ENCODE results near the gene TSBP1. TPM values are rescaled to one million over a fixed set of nuclear protein-coding genes. Genes with fewer than 3 reads are reported as not detected.
"Not testable (repeated sequence)": the region's sequence is repeated elsewhere in the genome, so short reads cannot be mapped to it uniquely, and the experiment has no call there.

Gene TSBP1
- total and polyA plus RNA-seq, 2 of the 8 experiments (the other 6 are each of a cell fraction or from before 2014, with no cell fraction given), result not detected

DNA sequence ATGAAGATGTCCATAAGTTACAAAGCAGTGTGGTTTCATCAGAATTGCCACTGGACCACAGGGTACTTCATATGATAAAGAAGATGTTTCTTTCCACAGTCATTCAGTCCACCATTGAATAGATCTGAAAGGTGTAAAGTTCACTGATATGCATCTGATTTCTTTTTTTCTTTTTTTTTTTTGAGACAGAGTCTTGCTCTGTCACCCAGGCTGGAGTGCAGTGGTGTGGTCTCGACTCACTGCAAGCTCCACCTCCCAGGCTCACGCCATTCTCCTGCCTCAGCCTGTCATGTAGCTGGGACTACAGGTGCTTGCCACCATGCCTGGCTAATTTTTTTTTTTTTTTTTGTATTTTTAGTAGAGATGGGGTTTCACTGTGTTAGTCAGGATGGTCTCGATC lies 103.2 kb downstream of the TSBP1 start:
- H4K91ac ChIP-seq (replicated peaks; ENCODE audit: insufficient read length, low read length); DNase-seq (ENCODE audit: low read depth in 1 of 2, low spot score in 2 of 2); H3K4ac ChIP-seq (replicated peaks; ENCODE audit: insufficient read length, low read depth, low read length); FAIRE-seq; H2BK120ac ChIP-seq (replicated peaks; ENCODE audit: low read depth, low read length); H4K8ac ChIP-seq (ENCODE audit: extremely low read depth, insufficient read depth, low read length); H3K4me3 ChIP-seq (ENCODE audit: extremely low read depth in 1 of 4, insufficient read depth in 2 of 4, low read depth in 3 of 4, low read length in 4 of 4); H3K14ac ChIP-seq (ENCODE audit: insufficient read length); H3K79me2 ChIP-seq (ENCODE audit: control insufficient read depth in 1 of 2, insufficient read depth in 2 of 2, low read length in 2 of 2); H3K4me1 ChIP-seq (replicated peaks in 1 of 4; ENCODE audit: control insufficient read depth in 3 of 4, insufficient read depth in 4 of 4, low read length in 3 of 4); H3K27ac ChIP-seq (ENCODE audit: low read depth, low read length); H3K23ac ChIP-seq (ENCODE audit: insufficient read length); H2AK5ac ChIP-seq (ENCODE audit: low read depth, low read length); H3K36me3 ChIP-seq (ENCODE audit: control insufficient read depth in 2 of 4, insufficient read depth in 4 of 4, low read length in 3 of 4); H3K23me2 ChIP-seq (ENCODE audit: low read depth, low read length); POLR2A ChIA-PET (ENCODE audit: partially characterized antibody); H2BK20ac ChIP-seq (ENCODE audit: low read length); H3K56ac ChIP-seq (replicated peaks; ENCODE audit: insufficient read length, low read depth, low read length); H2BK15ac ChIP-seq (ENCODE audit: low read length); H3K9ac ChIP-seq (replicated peaks in 1 of 4; ENCODE audit: extremely low read depth in 1 of 4, low read depth in 3 of 4, low read length in 3 of 4); H2AFZ ChIP-seq (ENCODE audit: low read length); H3K79me1 ChIP-seq (ENCODE audit: low read depth, low read length); CTCF ChIA-PET (ENCODE audit: partially characterized antibody); H3K9me3 ChIP-seq (ENCODE audit: insufficient read depth in 2 of 2, low read depth in 1 of 2, low read length in 1 of 2); H3K27me3 ChIP-seq (replicated peaks in 1 of 4; ENCODE audit: control insufficient read depth in 3 of 4, extremely low read depth in 1 of 4, insufficient read depth in 3 of 4, low read length in 3 of 4); H4K20me1 ChIP-seq (replicated peaks in 1 of 2; ENCODE audit: control insufficient read depth in 1 of 2, insufficient read depth in 2 of 2, low read length in 2 of 2); H2BK5ac ChIP-seq (ENCODE audit: low read depth, low read length); H2BK12ac ChIP-seq (ENCODE audit: low read depth, low read length); H3K4me2 ChIP-seq (ENCODE audit: insufficient read depth in 1 of 2, low read depth in 2 of 2, low read length in 2 of 2); H4K5ac ChIP-seq (ENCODE audit: insufficient read length, low read depth, low read length); H3K18ac ChIP-seq (ENCODE audit: extremely low read depth, low read length): not testable (repeated sequence)
- WGBS, 2 experiments (ENCODE audit: extremely low coverage in 1 of 2, insufficient coverage in 1 of 2, insufficient read length in 1 of 2, insufficient replicate concordance in 2 of 2, low coverage in 1 of 2, low lambda C conversion rate in 2 of 2, missing lambda C conversion rate in 1 of 2), result no CpG with 5 or more reads among the region's 3 CpGs
